HUDEP-2 (cell line): ENCODE data around the gene UBR4.
"Not testable (repeated sequence)": the region's sequence is repeated elsewhere in the genome, so short reads cannot be mapped to it uniquely, and the experiment has no call there.

Experiments
- DNase-seq, 76 experiments: peaks; one replicate each; lab custom pipeline; 2025; ENCODE audit not compliant: unreplicated experiment in 76 of 76; lab: John Stamatoyannopoulos, UW

The UBR4 gene

GRCh38 chr1:19209990-19210771 is at the start of gene UBR4:
Gene UBR4 (minus strand): TSS chr1:19210266. CDS start chr1:19210248, 18 bp downstream.
- peak in 75 of 76 experiments; percentile 49 to 95 (median 87) for DNase-seq

DNA sequence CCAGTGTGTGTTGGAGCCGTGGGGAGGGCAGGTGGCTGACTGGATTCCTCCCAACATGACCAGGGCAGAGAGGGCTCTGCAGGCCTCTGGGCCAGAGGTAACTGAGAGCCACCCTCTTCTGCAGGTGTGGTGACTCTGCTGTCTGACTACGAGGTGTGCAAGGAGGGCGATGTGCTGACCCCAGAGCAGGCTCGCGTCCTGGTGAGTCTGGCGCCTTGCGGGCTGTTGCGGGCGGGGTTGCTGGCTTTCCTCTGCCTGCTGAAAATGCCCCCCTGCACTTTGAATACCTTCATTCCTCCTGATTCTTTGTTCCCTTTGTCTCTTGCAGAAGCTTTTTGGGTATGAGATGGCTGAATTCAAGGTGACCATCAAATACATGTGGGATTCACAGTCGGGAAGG is 48.3 kb upstream of the UBR4 start:
- DNase-seq, result no peak

GRCh38 chr1:19257178-19257914 is 47.3 kb upstream of the UBR4 start:
- peak in 33 of 76 experiments; percentile 0 to 73 (median 29) for DNase-seq

GRCh38 chr1:19256301-19256700 is 46.2 kb upstream of the UBR4 start:
- not testable (repeated sequence) for DNase-seq

DNA sequence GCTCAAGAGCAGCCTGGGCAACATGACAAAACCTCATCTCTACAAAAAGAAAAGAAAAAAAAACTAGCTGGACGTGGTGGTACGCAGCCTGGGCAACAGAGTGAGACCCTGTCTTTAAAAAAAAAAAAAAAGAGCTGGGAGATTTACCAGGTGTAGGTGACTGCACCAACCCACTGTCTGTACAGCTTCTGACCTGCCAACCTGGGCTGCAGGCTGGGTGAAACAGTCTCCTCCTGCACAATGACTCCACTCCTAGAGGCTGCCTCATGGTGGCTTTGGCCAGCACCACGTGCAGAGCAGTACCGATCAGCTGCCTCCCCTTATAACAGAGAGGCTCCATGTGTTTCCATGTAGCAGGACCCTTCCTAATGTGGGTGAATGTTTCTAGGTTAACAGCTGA is 45.2 kb upstream of the UBR4 start:
- no peak for DNase-seq

GRCh38 chr1:19254416-19254815 is 44.4 kb upstream of the UBR4 start:
- DNase-seq, result no peak

DNA sequence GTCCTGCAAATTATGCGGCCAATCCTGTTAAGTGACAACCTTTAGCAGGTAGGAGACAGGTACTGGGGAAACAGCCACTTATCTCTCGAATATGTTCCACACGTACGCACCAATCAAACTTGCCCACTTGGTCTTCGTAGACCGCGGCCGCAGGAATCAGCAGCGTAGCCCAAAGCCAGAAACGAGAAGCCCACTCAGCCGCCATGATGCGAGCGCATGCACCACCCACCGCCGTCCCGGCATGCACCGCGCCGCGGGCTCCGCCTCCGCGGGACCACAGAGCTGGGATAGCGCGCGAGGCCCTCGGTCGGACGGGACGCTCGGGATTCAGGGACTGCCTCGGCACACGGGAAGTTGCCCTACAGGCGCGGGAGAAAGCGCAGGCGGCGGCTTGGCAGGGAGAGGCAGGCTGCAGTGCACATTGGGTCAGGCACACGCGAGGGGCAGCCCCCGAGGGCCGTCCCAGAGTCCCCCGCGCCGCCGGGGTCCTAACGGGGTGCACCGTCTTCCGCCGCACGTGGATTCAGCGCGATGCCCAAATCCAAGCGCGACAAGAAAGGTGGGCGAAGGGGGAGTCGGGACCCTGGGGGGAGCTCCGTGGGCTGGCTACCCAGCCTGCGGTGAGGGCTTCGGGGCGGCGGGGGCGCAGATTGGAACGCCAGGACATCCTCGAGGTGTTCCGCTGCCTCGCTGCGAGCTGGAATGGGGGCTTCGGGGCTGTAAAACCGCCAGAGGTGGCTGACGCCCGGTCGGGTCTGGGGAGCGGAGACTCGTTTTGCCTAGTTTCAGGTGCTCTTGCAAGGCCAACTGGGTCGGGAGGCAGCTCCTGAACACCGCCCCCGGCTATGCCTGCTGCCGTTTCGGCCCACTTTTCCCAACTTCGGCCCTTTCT is 41.5 kb upstream of the UBR4 start, which contains the start of the genes EMC1 and MRTO4:
Gene EMC1 (minus strand): TSS at position 220 of the 892 bp plus-strand sequence. CDS start 15 bp downstream, at position 205.
Gene MRTO4 (plus strand): TSS at position 501 of the 892 bp plus-strand sequence. CDS start 31 bp downstream, at position 532.
- DNase-seq, result peak in 74 of 76 experiments; percentile 25 to 89 (median 76)

DNA sequence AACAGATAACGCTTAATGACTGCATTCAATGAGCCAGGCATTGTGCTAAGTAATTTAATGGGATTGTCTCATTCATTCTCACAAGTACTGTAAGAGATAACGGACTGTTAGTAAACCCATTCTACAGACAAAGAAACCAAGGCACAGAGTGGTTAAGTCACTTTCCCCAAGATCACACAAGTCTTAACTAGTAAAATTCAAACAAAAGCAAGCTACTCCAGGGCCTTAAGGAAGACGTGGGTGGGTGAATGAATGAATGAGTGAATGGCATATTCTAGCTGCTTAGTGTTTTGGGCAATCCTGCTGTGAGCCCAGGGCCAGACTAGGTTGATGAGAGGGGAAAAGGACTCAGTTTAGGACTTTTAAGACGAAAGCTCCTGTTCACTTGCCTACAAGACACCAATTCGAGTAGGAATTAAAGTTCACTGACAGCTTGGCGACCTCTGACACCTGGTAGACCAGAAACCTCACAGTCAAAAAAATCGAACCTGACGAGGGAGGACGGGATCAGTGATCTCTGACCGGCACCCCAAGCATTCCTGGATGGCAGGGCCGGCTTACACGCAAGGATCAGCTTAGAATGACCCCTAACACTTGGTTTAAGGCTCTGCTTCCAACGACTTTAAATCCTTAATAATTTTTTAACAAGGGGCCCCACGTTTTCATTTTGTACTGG is 40.7 kb upstream of the UBR4 start:
- DNase-seq, result peak in 4 of 76 experiments; percentile 4 to 27 (median 16)

DNA sequence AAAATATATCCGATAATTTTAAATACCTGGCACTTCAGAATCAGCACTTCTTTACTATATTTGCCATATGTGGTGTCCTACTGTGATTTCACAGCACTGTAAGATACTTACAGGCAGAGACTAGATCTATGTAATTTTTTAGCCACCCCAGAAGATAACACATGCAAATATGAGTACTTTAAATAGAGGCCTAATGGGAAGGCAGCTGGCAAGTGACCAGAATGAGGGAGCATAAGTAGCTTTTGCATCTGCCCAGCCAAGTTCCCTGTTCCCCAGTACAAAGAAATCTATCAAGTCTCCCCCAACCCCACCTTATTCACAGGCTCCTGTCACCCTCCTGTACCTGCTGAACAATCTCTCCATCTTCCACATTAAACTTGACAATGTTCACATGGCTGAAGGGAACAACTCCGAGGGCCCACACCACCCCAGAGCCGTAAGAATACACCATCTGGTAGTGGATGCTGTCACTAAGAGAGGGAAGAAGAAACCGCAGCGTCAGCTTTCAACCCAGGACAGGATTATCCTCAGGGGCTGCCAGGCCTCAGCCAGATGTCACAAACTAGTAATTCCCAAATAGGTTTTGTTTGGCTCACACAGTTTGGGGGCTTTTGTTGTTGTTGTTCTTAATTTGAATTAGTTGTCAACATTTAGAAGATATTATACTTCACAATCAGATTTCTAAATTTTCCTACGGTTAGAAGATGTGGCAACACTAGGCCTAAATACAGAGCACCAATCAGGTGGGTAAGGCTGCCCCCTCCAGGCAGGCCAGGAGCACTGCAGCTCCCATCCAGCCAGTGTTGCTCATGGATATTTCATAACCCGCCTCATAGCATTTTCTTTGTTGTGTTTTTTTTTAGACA is 30.8 kb upstream of the UBR4 start:
- DNase-seq, result peak in 48 of 76 experiments; percentile 4 to 69 (median 40)

DNA sequence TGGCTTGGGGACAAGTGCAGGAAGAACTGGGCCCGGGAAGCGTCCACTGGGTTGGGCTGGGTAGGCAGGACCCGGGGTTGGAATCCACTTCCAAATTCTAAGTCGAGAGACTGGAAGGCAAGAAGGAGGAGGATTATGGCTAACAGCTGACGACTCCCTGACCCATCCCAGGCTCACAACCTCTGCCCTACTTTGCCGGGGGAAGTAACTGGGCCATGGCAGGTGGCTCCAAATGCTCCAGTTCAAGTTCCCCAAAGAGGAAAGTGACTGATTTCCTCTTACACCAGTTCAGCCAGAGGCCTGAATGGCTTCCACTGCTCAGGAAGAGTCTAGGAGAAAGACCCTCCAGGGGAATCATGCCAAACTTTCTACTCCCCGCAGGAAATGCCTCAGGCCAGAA is 29.8 kb upstream of the UBR4 start:
- DNase-seq, result no peak

- DNase-seq, result no peak
Observed at GRCh38 chr1:19234224-19234623, 24.2 kb upstream of the UBR4 start.

GRCh38 chr1:19232524-19232846 is 22.4 kb upstream of the UBR4 start:
- DNase-seq, result peak in 9 of 76 experiments; percentile 2 to 22 (median 8)

- not testable (repeated sequence) for DNase-seq
Observed at GRCh38 chr1:19231736-19232523, 21.9 kb upstream of the UBR4 start.

- DNase-seq, result no peak
Observed at GRCh38 chr1:19229828-19230325, 19.8 kb upstream of the UBR4 start.

DNA sequence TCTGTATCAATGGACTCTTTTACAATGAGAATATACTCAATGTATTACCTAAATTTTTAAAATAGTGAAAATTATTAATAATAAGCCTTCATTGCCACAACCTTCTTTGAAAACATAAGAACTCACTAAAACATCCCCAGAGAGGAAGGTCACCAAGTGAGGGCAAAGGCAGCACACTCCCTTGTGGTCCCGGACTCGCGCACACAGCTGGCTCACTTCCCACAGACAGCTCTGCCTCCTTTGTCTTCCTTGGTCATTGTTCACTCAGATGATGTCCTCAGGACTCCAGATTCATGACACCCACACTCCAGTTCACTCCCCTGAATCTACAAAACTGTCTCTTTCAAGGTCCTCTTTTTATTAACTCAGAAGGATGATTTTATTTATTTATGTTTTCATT is 19.2 kb upstream of the UBR4 start:
- DNase-seq, result no peak

DNA sequence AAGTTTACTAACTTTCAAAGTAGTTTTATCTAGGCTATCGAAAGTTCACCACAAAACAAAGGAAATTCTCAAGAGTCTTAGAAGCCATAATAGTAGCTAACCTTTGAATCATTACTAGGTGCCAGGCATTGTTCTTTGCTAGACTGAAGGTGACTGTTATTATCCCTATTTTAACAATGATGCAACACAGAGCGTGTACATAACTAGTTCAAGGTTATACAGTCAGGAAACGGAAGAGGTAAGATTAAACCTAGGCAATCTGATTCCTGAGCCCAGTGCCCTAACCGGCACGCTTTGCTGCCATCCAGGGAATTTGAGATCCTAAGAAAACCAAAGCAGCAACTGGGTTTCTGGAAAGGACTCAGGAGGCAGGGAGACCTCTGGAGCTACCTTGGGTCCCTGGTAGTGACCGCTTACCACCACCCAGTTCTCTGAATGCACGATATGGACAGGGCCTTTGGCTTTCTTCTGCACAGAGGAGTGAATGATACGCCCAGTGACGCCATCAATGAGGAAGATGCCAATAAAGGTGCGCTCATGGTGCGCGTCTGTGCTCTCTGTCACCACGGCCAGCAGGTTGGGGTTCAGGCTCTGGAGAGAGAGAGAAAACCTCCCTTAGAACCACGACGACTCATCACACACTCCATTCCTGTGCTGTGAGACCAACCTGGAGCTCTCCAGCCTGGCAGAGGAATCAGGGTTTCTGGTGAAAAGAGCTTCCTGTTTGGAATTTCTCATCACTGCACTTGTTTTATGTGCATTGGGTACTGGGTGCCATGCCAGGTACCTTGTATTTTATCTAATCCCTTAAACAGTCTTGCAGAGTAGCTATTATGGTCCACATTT is 13.1 kb upstream of the UBR4 start:
- no peak for DNase-seq

DNA sequence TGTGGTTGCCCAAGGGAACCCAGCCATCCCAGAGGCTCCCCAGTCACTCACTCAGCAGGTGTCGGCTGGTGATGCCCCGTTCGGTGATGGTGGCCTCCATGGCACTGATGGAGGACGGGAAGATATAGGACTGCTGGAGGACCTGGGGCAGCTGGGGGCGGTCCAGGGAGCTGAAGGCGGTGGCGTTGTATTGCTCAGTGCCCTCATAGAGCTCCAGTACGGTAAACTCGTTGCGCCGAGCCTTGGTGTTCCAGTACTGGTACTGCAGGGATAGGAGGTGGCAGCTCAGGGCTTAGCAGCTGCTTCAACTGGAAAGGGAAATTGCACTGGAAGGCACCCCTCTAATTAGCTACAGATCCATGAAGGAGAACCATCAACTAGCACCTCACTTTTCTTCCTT is 12.5 kb upstream of the UBR4 start:
- DNase-seq, result no peak
